H54 (cell line): ENCODE results near the gene SMG6.
"Not testable (repeated sequence)": the region's sequence is repeated elsewhere in the genome, so short reads cannot be mapped to it uniquely, and the experiment has no call there.

ENCODE experiments used
- DNase-seq: peaks from one replicate; pipeline ENCODE4 v3.0.0; 2011; ENCODE audit warnings: low spot score, mixed read lengths; ENCODE audit not compliant: insufficient read length
- FAIRE-seq: peaks from 3 replicates; lab custom pipeline; 2011; peaks lifted over from hg19 to GRCh38; lab: Jason Lieb, UNC
- POLR2A ChIP-seq: IDR thresholded peaks from 2 replicates; pipeline ENCODE4 v1.6.1; 2011; ENCODE audit warnings: low read depth, mild to moderate bottlenecking, low read length

SMG6 gene

GRCh38 chr17:2289878-2290478 is 13.6 kb downstream of the SMG6 start:
- DNase-seq (no peak), FAIRE-seq (peak; percentile 85)
- TF ChIP-seq POLR2A = no peak

GRCh38 chr17:2283302-2283701 is 20.3 kb downstream of the SMG6 start:
- no peak for DNase-seq
- no peak for TF ChIP-seq POLR2A
- FAIRE-seq = no peak

GRCh38 chr17:2282297-2282873 is 21.2 kb downstream of the SMG6 start:
- TF ChIP-seq POLR2A = no peak
- DNase-seq (no peak), FAIRE-seq (no peak)

GRCh38 chr17:2279707-2280106 is 23.9 kb downstream of the SMG6 start:
- no peak for TF ChIP-seq POLR2A
- DNase-seq (no peak), FAIRE-seq (no peak)

DNA sequence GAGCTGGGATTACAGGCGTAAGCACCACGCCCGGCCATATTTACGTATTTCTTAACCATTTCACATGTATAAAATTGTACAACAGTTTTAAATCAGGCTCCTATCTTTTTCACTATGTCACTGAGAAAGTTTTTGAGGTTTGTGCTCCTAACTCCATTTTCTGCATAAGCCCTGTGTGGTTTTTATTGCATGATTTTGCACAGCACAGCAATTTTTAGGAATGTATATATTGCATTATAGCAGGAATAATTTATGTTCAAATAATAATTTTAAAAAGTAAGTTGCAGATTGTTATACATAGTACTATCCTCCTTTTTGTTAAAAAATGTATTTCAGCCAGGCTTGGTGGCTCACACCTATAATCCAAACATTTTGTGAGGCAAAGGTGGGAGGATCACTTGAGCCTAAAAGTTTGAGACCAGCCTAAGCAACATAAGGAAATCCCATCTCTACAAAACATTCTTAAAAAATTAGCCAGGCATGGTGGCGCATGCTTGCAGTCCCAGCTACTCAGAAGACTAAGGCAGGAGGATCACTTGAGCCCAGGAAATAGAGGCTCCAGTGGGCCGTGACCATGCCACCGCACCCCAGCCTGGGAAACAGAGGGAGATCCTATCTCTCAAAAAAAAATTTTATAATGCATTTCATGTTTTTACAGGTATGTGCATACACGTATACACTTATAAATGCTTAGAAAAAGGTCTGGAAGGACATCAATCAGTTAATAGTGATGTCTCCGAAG is 26.0 kb downstream of the SMG6 start:
- no peak for FAIRE-seq

DNA sequence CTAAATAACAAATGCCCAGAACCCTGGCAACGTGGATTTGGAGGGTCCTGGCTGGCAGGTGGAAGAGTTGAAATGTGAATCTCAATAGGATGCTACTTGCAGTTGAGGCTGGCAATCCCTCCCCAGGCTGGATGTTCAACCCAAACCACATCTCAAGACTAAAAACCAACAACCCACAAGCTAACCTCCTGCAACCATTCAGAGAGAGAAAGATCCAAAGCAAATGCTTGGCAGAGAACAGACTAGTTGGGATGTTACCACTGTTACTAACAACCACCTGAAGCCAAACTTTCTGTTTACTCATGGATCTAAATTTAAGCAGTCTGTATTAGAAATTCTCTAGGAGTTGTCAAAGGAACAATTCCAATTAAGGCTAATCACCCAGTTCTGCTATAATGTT is 27.9 kb downstream of the SMG6 start:
- FAIRE-seq (no peak), DNase-seq (no peak)
- no peak for TF ChIP-seq POLR2A

More for the DNA sequence above, 26.0 kb downstream of the SMG6 start:
- no peak for DNase-seq
- TF ChIP-seq POLR2A = no peak

DNA sequence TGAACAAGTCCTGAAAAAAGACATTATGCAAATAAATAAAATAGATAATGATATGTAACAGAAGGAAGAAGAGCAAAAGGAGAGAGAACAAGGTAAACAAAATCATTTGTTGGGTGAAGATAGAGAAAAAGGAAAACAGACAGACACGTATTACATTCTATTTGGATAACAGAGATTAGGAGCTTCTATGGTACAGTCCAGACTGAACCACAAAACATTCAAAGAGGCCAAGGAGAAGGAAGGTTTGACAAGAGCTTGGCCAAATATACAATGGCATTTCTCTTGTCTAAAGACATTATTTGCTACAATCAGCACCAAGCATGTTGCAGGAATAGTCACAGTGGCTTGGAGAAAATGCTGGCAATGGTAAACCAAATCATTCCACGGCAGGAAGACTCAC is 29.2 kb downstream of the SMG6 start:
- FAIRE-seq = no peak
- no peak for DNase-seq

GRCh38 chr17:2271985-2272702 is 31.4 kb downstream of the SMG6 start:
- FAIRE-seq (no peak), DNase-seq (no peak)
- TF ChIP-seq POLR2A = no peak

More for the DNA sequence above, 29.2 kb downstream of the SMG6 start:
- TF ChIP-seq POLR2A = no peak

- TF ChIP-seq POLR2A = no peak
- no peak for DNase-seq
- FAIRE-seq = no peak
Observed at GRCh38 chr17:2267354-2267753, 36.2 kb downstream of the SMG6 start.

DNA sequence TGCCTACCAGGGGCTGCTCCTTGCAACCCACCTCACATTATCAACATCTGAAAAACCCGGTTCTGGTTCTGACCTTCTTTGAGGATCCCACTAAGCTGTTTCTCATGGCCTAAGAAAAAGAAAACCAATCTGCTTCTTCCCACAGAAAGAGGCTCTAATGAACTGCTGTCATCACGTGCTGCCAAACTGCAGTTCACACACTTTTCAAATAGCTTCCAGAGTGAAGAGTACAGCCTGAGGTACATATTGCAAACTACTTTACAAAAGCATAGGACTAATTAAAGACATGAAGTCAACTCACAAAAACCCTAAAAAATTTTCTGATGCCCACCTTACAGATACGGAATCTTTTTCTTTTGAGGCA is 36.7 kb downstream of the SMG6 start:
- no peak for TF ChIP-seq POLR2A
- no peak for DNase-seq
- FAIRE-seq = no peak

GRCh38 chr17:2266045-2266864 is 37.3 kb downstream of the SMG6 start:
- FAIRE-seq (no peak), DNase-seq (no peak)
- TF ChIP-seq POLR2A = no peak

DNA sequence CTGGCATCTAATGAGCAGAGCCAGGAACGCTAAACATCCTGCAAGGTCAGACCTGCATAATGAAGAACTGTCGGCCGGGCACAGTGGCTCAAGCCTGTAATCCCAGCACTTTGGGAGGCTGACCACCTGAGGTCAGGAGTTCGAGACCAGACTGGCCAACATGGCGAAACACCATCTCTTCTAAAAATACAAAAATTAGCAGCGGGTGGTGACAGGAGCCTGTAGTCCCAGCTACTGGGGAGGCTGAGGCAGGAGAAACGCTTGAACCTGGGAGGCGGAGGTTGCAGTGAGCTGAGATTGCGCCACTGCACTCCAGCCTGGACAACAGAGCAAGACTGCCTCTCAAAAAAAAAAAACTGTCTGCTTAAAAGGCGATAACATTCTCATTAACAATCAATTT is 38.4 kb downstream of the SMG6 start:
- DNase-seq, FAIRE-seq: not testable (repeated sequence)

DNA sequence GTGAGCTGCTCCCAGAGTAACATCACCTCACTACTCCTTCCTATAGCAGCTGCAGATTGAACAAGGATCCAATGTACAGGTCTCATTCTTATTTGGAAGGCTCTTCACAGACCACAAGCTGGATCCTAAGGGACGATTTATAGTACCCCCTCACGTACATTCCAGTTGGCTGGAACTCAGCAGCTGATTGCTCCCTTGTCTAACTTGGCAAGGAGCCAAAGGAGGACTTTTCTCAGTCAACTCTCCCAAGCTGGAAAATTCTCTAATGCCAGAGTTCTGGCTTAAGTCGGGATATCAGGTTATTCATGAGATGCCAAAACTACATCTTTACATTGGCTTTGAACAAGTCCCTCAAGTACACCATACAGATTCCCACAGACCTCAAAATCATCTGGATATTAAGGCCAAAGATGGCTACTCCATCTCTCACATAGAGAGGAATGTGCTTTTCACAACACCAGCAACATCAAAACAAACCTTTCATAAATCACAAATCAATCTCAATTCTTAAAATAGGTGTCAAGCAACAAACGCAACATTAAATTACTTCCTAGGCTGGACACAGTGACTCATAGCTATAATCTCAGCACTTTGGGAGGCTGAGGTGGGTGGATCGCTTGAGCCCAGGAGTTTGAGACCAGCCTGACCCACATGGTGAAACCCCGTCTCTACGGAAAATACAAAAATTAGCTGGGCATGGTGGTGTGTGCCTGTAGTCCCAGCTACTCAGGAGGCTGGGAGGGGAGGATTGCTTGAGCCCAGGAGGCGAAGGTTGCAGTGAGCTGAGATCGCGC is 39.3 kb downstream of the SMG6 start:
- DNase-seq (no peak), FAIRE-seq (no peak)
- TF ChIP-seq POLR2A = no peak
